Measurements from ENCODE around the gene PIP5K1C.
"Not testable (repeated sequence)": the region's sequence is repeated elsewhere in the genome, so short reads cannot be mapped to it uniquely, and the experiment has no call there.

Gene PIP5K1C

DNA sequence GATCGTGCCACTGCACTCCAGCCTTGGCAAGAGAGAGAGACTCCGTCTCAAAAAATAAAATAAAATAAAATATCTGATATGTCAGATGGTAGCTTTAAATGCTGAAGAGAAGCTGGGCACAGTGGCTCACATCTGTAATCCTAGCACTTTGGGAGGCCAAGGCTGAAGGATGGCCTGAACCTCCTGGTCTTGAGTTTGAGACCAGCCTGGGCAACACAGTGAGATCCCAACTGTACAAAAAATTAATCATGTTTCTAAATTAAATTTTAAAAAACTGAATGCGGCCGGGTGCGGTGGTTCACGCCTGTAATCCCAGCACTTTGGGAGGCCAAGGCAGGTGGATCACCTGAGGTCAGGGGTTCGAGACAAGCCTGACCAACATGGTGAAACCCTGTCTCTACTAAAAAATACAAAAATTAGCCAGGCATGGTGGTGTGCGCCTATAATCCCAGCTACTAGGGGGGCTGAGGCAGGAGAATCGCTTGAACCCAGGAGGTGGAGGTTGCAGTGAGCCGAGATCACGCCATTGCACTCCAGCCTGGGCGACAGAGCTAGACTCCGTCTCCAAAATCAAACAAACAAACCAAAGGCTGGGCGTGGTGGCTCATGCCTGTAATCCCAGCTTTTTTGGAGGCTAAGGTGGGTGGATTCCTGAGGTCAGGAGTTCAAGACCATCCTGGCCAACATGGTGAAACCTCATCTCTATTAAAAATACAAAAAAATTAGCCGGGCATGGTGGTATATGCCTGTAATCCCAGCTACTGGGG is 116.0 kb downstream of the PIP5K1C start:
- DNase-seq, result not testable (repeated sequence)

DNA sequence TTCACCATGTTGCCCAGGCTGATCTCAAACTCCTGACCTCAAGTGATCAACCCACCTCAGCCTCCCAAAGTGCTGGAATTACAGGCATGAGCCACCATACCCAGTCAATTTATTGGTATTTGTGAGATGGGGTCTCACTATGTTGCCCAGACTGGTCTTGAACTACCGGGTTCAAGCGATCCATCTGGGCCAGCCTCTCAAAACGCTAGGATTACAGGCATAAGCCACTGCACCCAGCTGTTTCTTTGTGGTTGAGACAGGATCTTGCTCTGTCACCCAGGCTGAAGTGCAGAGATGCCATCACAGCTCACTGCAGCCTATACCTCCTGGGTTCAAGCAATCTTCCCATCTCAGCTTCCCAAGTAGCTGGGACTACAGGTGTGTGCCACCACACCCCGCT is 118.5 kb downstream of the PIP5K1C start:
- not testable (repeated sequence) for DNase-seq
